ENCODE data around the gene PXDN. TPM values are rescaled to one million over a fixed set of nuclear protein-coding genes. Genes with fewer than 3 reads are reported as not detected.

The PXDN gene
- total RNA-seq, 1 donor from 2014 or later = 576 TPM

- Mint-ChIP-seq H3K27ac (ENCODE audit: unreplicated experiment) (no peak overlapping the region), H3K4me3 (ENCODE audit: unreplicated experiment) (no peak overlapping the region), H3K36me3 (ENCODE audit: low read depth) (peaks cover 27% of the 10 kb centered on the region), H3K4me1 (ENCODE audit: low read depth) (peaks cover 23% of the 10 kb centered on the region), H3K27me3 (ENCODE audit: low read depth) (no peaks in the 10 kb centered on the region), H3K9me3 (ENCODE audit: low read depth) (no peaks in the 10 kb centered on the region)
- DNase-seq (ENCODE audit: low spot score) = no peak
- no peak for TF ChIP-seq CTCF (IDR thresholded peaks at IDR 0.05)
Observed at GRCh38 chr2:1678609-1679008, 65.7 kb downstream of the PXDN start.

GRCh38 chr2:1677821-1678165 lies 66.5 kb downstream of the PXDN start:
- peak overlapping the region; percentile 32 for H3K27ac Mint-ChIP-seq (ENCODE audit: unreplicated experiment)

DNA sequence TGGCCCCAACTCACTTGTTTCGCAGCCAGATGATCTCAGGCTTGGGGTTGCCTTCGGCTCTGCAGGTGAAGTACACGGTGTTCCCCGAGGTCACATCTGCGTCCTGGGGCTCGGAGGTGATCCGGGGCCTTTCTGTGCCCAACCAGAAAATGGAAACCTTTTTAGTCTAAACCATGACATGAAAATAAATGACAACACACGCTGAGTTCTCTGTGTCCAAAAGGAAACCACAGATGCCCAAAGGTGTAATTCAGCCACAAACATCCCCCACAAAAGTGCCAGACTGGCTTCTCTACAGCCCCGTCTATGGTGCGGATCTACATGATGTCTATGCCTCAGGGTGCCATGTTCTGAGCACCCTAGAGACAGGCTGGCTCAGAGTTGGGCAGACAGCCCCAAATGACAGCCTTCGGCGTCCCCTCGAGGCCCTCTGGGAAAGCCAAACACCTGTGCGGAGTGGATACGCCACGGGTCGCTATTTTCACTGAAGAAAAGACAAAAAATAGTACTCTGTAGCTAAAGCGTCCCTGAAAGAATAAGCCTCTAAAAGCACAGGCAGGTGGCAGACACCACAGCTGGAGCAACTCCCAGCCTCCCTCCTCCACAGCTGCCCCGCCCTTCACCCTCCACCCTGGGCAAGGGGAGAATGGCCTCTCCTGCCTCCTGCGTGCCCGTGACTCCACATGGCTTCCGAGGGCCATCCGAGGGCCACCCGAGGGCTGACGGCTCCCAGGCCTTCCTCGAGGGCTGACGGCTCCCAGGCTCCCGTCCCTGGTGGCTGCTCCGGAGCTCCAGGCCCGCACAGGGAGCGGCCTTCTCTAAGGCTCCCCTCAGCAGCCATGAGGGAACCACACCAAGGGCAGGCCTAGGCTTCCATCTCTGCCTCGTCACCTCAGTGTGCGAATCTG lies 67.1 kb downstream of the PXDN start:
- Mint-ChIP-seq H3K4me1 (ENCODE audit: low read depth) (peaks cover 23% of the 10 kb centered on the region), H3K9me3 (ENCODE audit: low read depth) (no peaks in the 10 kb centered on the region), H3K27ac (ENCODE audit: unreplicated experiment) (peak overlapping the region; percentile 27), H3K27me3 (ENCODE audit: low read depth) (no peaks in the 10 kb centered on the region), H3K36me3 (ENCODE audit: low read depth) (peaks cover 33% of the 10 kb centered on the region), H3K4me3 (ENCODE audit: unreplicated experiment) (no peak overlapping the region)
- no peak for TF ChIP-seq CTCF (IDR thresholded peaks at IDR 0.05)
- DNase-seq (ENCODE audit: low spot score) = no peak

More at GRCh38 chr2:1677821-1678165, 66.5 kb downstream of the PXDN start:
- no peak for TF ChIP-seq CTCF (IDR thresholded peaks at IDR 0.05)
- Mint-ChIP-seq H3K4me3 (ENCODE audit: unreplicated experiment) (no peak overlapping the region), H3K27me3 (ENCODE audit: low read depth) (no peaks in the 10 kb centered on the region), H3K36me3 (ENCODE audit: low read depth) (peaks cover 33% of the 10 kb centered on the region), H3K4me1 (ENCODE audit: low read depth) (peaks cover 23% of the 10 kb centered on the region), H3K9me3 (ENCODE audit: low read depth) (no peaks in the 10 kb centered on the region)
- DNase-seq (ENCODE audit: low spot score) = no peak

DNA sequence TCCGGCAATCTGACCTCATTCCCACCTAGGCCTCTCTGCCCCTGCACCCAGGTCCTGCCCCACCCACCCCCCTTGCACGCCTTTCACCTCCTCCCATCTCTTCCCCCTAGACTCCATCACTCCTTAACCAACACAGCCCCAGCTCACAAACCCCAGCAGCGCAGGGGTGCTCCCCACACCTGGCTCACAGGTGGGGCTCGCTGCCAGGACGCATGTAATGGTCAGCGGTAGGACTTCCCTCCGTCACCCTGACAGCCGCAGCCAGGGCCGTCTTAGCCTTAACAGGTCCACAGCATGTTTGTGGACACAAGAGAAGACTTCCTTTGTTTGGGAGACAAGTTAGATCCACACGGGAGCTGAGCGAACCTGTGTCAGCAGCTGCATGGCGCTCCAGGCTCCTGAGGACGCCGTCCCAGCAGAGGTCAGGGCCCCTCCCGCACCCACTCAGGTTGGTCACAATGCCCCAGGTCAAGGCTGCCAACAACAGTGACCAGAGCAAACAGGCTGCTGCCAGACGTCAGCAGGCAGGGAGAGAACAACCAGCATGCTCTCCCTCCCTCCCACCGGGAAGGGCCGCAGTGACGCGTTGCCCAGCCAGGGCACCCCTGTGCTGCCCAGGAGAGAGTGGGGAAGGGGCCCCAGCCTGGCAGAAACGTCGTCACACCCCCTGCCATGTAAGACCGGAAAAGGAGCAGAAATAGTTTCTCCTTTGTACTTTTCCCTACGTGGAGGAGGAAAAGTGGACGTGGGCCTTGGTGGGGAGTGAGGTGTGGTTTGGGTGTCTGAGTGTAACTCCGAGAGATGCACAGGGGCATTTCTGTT lies 68.0 kb downstream of the PXDN start:
- Mint-ChIP-seq H3K4me3 (ENCODE audit: unreplicated experiment) (no peak overlapping the region), H3K36me3 (ENCODE audit: low read depth) (peaks cover 34% of the 10 kb centered on the region), H3K9me3 (ENCODE audit: low read depth) (no peaks in the 10 kb centered on the region), H3K4me1 (ENCODE audit: low read depth) (peaks cover 23% of the 10 kb centered on the region), H3K27me3 (ENCODE audit: low read depth) (no peaks in the 10 kb centered on the region), H3K27ac (ENCODE audit: unreplicated experiment) (peak overlapping the region; percentile 75)
- peak; percentile 10 for TF ChIP-seq CTCF (IDR thresholded peaks at IDR 0.05)
- DNase-seq (ENCODE audit: low spot score) = no peak

DNA sequence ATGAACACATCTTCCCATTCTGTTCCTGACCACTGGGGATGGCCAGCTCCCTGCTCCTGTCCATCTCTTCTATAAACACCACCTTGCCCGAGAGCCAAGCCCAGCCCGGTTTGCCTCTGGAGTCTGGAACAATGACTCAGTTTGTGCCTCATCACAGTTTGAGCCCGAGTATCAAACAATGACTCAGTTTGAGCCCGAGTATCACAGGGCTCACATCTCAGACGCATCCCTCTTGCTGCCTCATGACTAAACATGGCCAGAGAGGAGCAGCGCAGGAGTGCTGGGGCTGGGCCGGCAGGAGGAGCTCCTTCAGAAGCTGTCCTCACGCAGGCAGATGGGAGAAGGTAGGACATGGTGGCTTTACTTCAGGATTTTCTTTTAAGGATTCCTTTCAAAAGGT lies 68.7 kb downstream of the PXDN start:
- H3K36me3 Mint-ChIP-seq (ENCODE audit: low read depth) = peaks cover 37% of the 10 kb centered on the region

More for the DNA sequence above, 68.7 kb downstream of the PXDN start:
- DNase-seq (ENCODE audit: low spot score) = no peak
- no peaks in the 10 kb centered on the region for H3K9me3 Mint-ChIP-seq (ENCODE audit: low read depth)
- H3K4me3 Mint-ChIP-seq (ENCODE audit: unreplicated experiment) = no peak overlapping the region
- peak; percentile 79 for TF ChIP-seq CTCF (IDR thresholded peaks at IDR 0.05)
- H3K4me1 Mint-ChIP-seq (ENCODE audit: low read depth) = peaks cover 23% of the 10 kb centered on the region
- H3K27ac Mint-ChIP-seq (ENCODE audit: unreplicated experiment) = peak overlapping the region; percentile 75
- no peaks in the 10 kb centered on the region for H3K27me3 Mint-ChIP-seq (ENCODE audit: low read depth)

Data from chondrocyte (in vitro differentiated cells).